SK-N-SH (cell line): Measurements from ENCODE around the gene PDE4B.

Experiments
- CTCF ChIP-seq: fragments of 200-600 bp; sonication (generic); IDR thresholded peaks from 2 replicates; pipeline ENCODE4 v1.6.1; 2017; ENCODE audit warnings: antibody characterized with exemption, mild to moderate bottlenecking, moderate library complexity
- EZH2phosphoT487 ChIP-seq: fragments of 200-600 bp; sonication (generic); IDR thresholded peaks from 2 replicates; pipeline ENCODE4 v1.6.1; 2017; ENCODE audit warnings: low read depth, mixed run types, mild to moderate bottlenecking, antibody characterized with exemption, moderate library complexity, borderline replicate concordance
- FOXJ3 ChIP-seq: sonication (generic); formaldehyde crosslinking; IDR thresholded peaks from 2 replicates; pipeline ENCODE4 v1.5.1; 2020; ENCODE audit warnings: mild to moderate bottlenecking, missing genetic modification reagents
- NFIC ChIP-seq: IDR thresholded peaks from 2 replicates; pipeline ENCODE4 v1.4.0; 2012; ENCODE audit warnings: borderline replicate concordance
- POLR2AphosphoS5 ChIP-seq: IDR thresholded peaks from 2 replicates; pipeline ENCODE4 v1.6.1; 2012; ENCODE audit warnings: low read depth, low read length
- RAD21 ChIP-seq: IDR thresholded peaks from 2 replicates; pipeline ENCODE4 v1.6.1; 2012; ENCODE audit warnings: mild to moderate bottlenecking, low read length
- RCOR1 ChIP-seq: fragments of 150-350 bp; IDR thresholded peaks from 2 replicates; pipeline ENCODE4 v1.6.1; 2017; ENCODE audit warnings: antibody characterized with exemption, low read length
- SIN3A ChIP-seq: IDR thresholded peaks from 2 replicates; pipeline ENCODE4 v1.6.1; 2012; ENCODE audit warnings: low read depth, mild to moderate bottlenecking, low read length, moderate library complexity, borderline replicate concordance
- TCF12 ChIP-seq: IDR thresholded peaks from 2 replicates; pipeline ENCODE4 v1.4.0; 2012

GRCh38 chr1:66374561-66375111 lies 581.9 kb downstream of the PDE4B start:
- TF ChIP-seq CTCF = no peak
- no peak for TF ChIP-seq FOXJ3
- TF ChIP-seq NFIC = peak; percentile 90
- no peak for TF ChIP-seq RAD21
- peak; percentile 76; the same call in 1 of the 2 replicates for TF ChIP-seq POLR2AphosphoS5
- TF ChIP-seq EZH2phosphoT487 = no peak
- peak; percentile 85 for TF ChIP-seq TCF12
- TF ChIP-seq SIN3A = no peak
- TF ChIP-seq RCOR1 = no peak
